Lower lobe of right lung (tissue), 2 donors: ENCODE measurements around the gene ST8SIA1. TPM values are rescaled to one million over a fixed set of nuclear protein-coding genes. Genes with fewer than 3 reads are reported as not detected.

Source experiments
- ATAC-seq, 2 donors: fragments of 200-7000 bp; cut with Tn5 transposase; one replicate each; pipeline ENCODE4 v1.9.1; 2020 to 2022; ENCODE audit warnings: mild to moderate bottlenecking in 2 of 2, moderate library complexity in 2 of 2
- DNase-seq: peaks from one replicate; pipeline ENCODE4 v3.0.0-alpha.2; 2020
- H3K27ac ChIP-seq: fragments of 200-600 bp; one replicate; pipeline ENCODE4 v1.8.0; 2022
- H3K27me3 ChIP-seq: fragments of 200-600 bp; one replicate; pipeline ENCODE4 v1.8.0; 2022; ENCODE audit warnings: low read depth
- H3K36me3 ChIP-seq: fragments of 200-600 bp; one replicate; pipeline ENCODE4 v1.8.0; 2022; ENCODE audit warnings: mild to moderate bottlenecking
- H3K4me1 ChIP-seq: fragments of 200-600 bp; one replicate; pipeline ENCODE4 v1.8.0; 2022
- H3K4me3 ChIP-seq: fragments of 200-600 bp; one replicate; pipeline ENCODE4 v1.8.0; 2022; ENCODE audit warnings: mild to moderate bottlenecking
- H3K9me3 ChIP-seq: fragments of 200-600 bp; one replicate; pipeline ENCODE4 v1.8.0; 2022
- intact Hi-C: fragments of 100-400 bp; cut with DNase I; formaldehyde crosslinking; loops from one replicate; pipeline ENCODE4 v1.11.0; 2022
- total RNA-seq: library from RNA; stranded (reverse); fragmentation: NEBNext Ultra II Directional; extraction: Animal tissue kit (Norgen Biotek cat#: 25700); gene quantifications from one replicate; pipeline ENCODE4 v1.2.1, GENCODE V29; 2021
- TF ChIP-seq, protein P1 (sequence below): fragments of 200-600 bp; IDR thresholded peaks from one replicate; pipeline ENCODE4 v1.8.0; 2022; ENCODE audit warnings: antibody characterized with exemption, mild to moderate bottlenecking
- donor health status: DM: no; HTN: yes; CAD: no; lungs with severe emphysema.

ST8SIA1 gene
- total RNA-seq, 1 donor from 2014 or later, result 9.1 TPM

DNA sequence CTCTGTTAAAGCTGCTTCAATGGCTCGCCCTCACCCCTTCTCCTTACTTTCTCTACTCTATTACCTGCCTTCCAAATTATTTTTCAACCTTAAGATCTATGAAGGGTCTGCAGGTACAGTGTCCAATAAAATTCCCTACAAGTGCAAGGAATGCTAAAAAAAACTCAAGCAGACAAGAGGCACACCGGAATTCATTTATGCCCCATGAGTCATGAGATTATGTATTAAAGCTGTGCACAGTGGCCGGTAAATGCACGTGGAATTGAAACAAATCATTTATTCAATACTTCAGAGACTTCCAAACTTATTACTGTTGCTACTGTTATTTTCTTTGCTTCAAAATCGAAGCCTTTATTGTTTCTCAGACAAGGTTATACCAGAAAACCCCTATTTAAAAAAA, 68.4 kb downstream of the ST8SIA1 start:
- TF ChIP-seq, protein P1, sequence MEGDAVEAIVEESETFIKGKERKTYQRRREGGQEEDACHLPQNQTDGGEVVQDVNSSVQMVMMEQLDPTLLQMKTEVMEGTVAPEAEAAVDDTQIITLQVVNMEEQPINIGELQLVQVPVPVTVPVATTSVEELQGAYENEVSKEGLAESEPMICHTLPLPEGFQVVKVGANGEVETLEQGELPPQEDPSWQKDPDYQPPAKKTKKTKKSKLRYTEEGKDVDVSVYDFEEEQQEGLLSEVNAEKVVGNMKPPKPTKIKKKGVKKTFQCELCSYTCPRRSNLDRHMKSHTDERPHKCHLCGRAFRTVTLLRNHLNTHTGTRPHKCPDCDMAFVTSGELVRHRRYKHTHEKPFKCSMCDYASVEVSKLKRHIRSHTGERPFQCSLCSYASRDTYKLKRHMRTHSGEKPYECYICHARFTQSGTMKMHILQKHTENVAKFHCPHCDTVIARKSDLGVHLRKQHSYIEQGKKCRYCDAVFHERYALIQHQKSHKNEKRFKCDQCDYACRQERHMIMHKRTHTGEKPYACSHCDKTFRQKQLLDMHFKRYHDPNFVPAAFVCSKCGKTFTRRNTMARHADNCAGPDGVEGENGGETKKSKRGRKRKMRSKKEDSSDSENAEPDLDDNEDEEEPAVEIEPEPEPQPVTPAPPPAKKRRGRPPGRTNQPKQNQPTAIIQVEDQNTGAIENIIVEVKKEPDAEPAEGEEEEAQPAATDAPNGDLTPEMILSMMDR, result no peak
- H3K9me3 ChIP-seq, result no peaks in the 10 kb centered on the region
- H3K4me1 ChIP-seq, result peaks cover 7% of the 10 kb centered on the region
- H3K4me3 ChIP-seq, result no peak overlapping the region
- no peak overlapping the region for H3K27ac ChIP-seq
- no peaks in the 10 kb centered on the region for H3K36me3 ChIP-seq
- no peak for DNase-seq
- no peak for ATAC-seq
- H3K27me3 ChIP-seq, result no peaks in the 10 kb centered on the region
- intact Hi-C loops, result no loop called here

DNA sequence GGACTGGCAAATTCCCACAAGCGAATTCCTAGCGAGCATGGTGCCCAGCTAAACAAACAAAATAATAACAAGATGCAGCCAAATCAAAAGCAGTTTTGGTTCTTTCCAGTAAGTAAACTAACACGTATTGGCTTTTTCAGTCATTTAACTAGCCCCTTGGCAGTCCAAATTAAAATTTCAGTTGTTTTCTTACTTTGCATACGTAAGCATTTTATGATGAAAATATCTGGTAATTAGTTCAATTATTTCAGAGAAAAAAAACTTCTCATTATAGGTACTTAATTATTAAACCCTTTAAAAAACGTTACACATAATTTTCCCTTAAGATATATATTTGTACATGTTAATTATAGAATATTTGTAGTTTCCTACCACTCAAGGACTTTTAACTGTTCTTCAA, 70.1 kb downstream of the ST8SIA1 start:
- no peaks in the 10 kb centered on the region for H3K36me3 ChIP-seq
- H3K27ac ChIP-seq, result no peak overlapping the region
- no peaks in the 10 kb centered on the region for H3K27me3 ChIP-seq
- H3K4me1 ChIP-seq, result peaks cover 7% of the 10 kb centered on the region
- intact Hi-C loops, result no loop called here
- DNase-seq (no peak), ATAC-seq (no peak)
- no peaks in the 10 kb centered on the region for H3K9me3 ChIP-seq
- no peak overlapping the region for H3K4me3 ChIP-seq
- TF ChIP-seq, protein P1, result no peak

DNA sequence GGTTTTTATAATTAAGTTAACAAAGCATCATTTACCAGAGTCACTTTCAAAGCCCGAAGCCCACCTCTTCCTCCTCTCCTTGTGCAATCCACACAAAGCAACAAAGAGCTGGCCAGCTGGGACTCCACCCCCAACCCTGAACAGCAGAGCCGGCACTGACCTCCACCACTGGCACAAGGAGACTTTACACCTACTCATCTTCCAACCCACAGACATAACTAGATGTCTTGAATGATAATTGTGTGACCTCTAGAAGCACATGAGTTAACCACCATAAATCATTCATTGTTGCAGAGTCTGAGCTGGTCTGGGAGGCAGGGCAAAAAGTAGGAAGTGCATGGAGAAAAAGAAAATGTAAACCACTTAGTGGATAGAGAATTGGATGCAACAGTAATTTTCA, 72.2 kb downstream of the ST8SIA1 start:
- Histone ChIP-seq H3K9me3 (no peaks in the 10 kb centered on the region), H3K27me3 (no peaks in the 10 kb centered on the region), H3K4me1 (peaks cover 7% of the 10 kb centered on the region), H3K4me3 (no peak overlapping the region), H3K27ac (no peak overlapping the region), H3K36me3 (no peaks in the 10 kb centered on the region)
- ATAC-seq (no peak), DNase-seq (no peak)
- intact Hi-C loops, result no loop called here
- TF ChIP-seq, protein P1, result no peak

DNA sequence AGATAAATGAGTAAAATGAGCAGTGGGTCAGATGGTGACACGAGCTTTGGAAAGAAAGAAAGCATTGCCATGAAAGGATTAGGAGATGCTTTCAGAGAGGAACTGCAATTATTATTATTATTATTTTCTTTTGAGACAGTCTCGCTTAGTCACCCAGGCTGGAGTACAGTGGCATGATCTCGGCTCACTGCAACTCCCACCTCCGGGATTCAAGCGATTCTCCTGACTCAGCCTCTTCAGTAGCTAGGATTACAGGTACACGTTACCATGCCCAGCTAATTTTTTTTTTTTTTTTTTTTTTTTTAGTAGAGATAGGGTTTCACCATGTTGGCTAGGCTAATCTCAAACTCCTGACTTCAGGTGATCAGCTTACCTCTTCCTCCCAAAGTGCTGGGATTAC, 77.4 kb downstream of the ST8SIA1 start:
- TF ChIP-seq, protein P1, result no peak

DNA sequence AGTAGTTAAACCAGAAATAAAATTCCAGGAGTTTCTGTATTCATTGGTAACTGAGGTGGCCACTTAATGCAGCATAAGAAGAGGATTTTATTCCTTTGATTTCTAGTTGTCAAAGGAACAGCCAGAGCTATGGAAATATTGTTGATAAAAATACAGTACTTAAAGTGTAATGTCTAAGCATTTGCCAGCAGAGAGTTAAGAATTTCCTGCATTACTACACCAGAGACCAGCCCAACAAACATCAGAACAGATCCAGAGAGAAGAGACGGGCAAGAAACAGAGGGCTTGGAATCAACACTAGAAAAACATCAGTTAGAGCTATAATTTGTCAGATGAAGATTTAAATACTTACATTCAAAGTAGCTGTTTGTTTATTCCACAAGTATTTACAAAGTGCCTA, 77.9 kb downstream of the ST8SIA1 start:
- Histone ChIP-seq H3K27me3 (no peaks in the 10 kb centered on the region), H3K4me1 (no peaks in the 10 kb centered on the region), H3K36me3 (no peaks in the 10 kb centered on the region), H3K27ac (no peak overlapping the region), H3K4me3 (no peak overlapping the region), H3K9me3 (no peaks in the 10 kb centered on the region)
- TF ChIP-seq, protein P1, result no peak
- no peak for ATAC-seq
- intact Hi-C loops, result no loop called here
- DNase-seq, result no peak

More for the DNA sequence above, 77.4 kb downstream of the ST8SIA1 start:
- ATAC-seq (no peak), DNase-seq (no peak)
- no peaks in the 10 kb centered on the region for H3K9me3 ChIP-seq
- no peak overlapping the region for H3K4me3 ChIP-seq
- H3K27ac ChIP-seq, result no peak overlapping the region
- H3K4me1 ChIP-seq, result no peaks in the 10 kb centered on the region
- no peaks in the 10 kb centered on the region for H3K27me3 ChIP-seq
- intact Hi-C loops, result no loop called here
- no peaks in the 10 kb centered on the region for H3K36me3 ChIP-seq

DNA sequence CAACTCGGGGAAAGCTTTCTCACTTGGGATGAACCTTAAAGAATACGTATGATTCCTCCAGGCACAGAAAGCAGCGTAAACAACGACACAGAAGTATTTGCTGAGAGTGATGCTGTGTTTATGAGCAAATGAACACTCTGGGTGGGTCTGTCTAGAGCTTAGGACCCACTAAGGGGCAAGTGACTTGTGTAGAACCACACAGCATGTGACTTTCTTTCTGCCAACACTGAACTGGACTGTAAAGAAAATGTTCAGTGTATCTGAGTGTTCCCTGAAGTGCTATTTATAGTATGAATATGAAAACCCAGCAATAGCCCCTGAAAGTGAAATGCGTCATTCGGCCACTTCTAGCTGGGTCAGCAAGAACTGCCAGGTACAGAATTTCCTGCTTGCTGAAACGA, 78.5 kb downstream of the ST8SIA1 start:
- Histone ChIP-seq H3K27me3 (no peaks in the 10 kb centered on the region), H3K4me3 (no peak overlapping the region), H3K4me1 (no peaks in the 10 kb centered on the region), H3K36me3 (no peaks in the 10 kb centered on the region), H3K27ac (peak overlapping the region; percentile 24), H3K9me3 (no peaks in the 10 kb centered on the region)
- TF ChIP-seq, protein P1, result no peak
- ATAC-seq, result peak; percentile 61 to 64
- intact Hi-C loops, result no loop called here
- DNase-seq, result no peak
